Activated T-cell treated with anti-CD3 and anti-CD28 coated beads for 1 hour (primary cell): Measurements from ENCODE around the gene STT3B.
"Not testable (repeated sequence)": the region's sequence is repeated elsewhere in the genome, so short reads cannot be mapped to it uniquely, and the experiment has no call there.

Source experiments
- DNase-seq: peaks from one replicate; pipeline ENCODE4 v3.0.0-alpha.2; 2020; ENCODE audit warnings: low read depth

The STT3B gene

DNA sequence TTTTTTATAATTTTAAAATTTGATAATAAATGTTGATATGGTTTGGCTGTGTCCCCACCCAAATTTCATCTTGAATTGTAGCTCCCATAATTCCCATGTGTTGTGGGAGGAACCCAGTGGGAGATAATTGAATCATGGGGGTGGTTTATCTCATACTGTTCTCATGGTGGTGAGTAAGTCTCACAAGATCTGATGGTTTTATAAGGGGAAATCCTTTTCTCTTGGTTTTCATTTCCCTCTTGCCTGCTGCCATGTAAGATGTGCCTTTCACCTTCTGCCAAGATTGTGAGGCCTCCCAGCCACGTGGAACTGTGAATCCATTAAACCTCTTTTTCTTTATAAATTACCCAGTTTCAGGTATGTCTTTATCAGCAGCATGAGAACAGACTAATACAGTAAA is 72.6 kb downstream of the STT3B start:
- not testable (repeated sequence) for DNase-seq

DNA sequence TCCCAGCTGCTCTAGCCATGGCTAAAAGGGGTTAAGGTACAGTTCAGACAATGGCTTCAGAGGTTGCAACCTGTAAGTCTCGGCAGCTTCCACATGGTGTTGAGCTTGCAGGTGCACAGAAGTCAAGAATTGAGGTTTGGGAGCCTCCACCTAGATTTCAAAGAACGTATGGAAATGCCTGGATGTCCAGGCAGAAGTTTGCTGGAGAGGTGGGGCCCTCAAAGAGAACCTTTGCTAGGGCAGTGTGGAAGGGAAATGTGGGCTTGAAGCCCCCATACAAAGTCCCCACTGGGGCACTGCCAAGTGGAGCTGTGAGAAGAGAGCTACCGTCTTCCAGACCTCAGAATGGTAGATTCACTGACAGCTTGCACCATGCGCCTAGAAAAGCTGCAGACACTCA is 73.7 kb downstream of the STT3B start:
- no peak for DNase-seq

DNA sequence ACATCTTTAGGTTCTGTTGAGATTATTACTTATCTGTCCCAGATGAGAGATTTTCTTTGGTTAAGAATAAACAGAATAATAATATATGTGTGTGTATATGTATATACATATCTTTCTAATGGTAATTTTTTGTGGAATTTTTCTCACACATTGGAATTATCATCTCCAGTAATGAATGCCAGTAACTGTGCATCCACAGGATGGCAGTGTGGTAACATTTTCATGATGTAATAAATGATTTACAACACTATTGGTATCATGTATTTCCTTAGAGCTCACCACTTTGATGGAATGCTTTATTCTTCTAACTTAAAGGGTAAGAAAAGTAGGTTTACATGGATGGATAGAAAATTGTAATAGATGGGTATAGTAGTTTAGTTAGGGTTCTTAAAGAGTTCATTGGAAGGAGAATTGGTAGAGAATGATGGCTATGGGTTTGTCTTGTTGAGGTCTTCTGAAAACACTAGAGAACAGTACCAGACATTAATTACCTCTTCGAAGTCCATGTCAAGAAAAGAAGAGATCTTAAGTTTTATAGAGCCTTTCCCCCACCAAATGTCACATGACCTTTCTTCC is 78.1 kb downstream of the STT3B start:
- no peak for DNase-seq

DNA sequence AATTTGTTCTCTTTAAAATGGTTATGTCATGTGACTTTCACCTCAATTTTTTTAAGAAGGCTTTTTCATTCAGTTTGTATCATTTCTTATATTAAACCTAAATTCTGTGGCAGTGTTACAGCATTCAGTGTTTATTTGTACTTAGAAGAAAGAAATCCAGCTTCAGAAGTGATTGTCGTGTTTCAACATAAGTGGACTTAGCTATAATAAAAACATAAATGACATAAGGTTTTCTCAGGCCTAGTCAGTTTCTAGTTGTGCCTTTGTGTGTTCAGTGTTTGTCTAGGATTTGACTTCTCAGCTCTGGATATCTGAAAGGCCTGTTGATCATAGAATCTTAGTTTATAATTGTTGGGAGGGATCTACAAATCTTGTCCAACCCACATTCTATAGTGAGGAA is 80.5 kb downstream of the STT3B start:
- no peak for DNase-seq

DNA sequence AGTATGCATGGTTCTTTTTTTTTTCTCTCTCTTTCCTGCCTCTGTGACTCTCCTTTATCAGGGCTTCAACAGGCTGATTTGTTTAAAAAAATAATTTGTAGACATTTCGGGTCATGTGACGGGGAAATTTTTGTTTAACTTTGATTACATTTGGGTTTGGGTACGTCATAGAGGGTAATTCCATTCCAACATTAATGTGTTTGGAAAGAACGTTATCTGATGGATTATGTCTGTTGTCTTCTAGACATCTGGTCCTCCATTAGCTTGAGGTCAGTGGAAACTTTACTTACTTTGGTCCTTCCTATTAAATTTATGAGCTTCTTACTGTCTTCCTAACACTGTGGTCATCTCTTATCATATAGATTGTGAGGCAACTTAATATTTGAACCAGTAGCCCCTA is 80.9 kb downstream of the STT3B start:
- DNase-seq = no peak

DNA sequence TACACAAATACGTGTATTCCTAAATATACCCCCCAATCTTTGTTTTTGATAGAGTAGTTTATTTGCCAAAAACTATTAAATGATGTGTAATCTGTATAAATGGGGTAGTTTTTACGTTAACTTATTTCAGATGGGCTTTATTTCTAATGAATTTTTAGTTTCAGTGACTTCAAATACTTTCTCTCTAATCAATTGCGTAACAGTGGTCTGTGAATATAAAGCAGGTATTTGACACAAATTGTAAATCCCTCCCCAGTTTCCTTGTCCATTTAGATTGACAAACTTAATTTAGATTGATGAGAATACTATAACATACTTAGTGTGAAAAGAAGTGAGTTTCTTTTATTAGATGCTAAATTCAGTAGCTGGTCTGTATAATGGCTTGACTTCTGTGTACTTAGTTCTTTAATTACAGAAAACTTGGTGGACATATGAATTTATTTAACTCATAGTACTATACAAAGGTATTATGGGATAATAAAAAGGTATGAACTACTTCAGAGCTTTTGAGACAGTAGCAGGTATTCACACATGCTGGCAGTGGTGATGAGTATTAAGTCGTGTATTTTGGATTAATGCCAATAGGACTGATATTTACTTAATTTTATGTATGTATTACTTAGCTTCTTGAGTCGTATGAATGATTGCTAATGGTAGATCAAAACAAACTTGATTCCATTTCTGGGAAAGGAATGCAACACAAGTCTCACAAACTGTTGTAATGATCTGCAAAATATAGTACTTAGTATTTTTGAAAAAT is 81.6 kb downstream of the STT3B start:
- no peak for DNase-seq

DNA sequence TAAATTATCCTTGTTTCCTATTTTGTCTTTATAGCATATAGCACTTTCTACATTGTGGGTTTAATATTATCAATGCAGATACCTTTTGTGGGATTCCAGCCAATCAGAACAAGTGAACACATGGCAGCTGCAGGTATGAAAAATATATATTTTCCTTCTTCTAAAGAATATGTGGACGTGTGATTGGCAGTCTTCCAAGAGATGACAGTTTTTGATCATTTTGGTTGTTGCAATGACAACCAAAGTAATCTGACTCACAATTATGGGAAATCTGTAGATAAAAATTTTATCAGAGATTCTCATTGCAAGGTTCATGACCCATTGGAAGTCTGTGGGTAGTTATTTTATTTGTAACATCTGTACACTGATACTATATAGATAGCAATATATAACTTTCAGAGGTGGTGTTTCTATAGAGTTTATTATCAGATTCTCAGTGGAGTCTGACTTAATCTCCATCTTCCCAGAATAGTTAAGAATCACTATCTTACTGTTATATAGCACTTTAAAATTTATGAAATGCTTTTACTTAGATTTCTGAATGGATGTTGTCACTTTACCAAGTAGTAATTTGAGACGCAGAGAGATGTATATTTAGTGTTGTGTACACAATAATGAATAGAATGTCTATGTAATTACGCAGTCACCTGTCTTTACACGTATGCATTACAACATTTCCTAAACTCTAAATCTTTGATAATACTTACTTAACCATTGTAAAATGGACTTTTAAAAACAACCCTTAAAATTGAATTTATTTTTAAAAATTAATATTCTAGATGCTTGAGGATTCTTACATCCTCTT is 82.5 kb downstream of the STT3B start:
- DNase-seq = no peak

DNA sequence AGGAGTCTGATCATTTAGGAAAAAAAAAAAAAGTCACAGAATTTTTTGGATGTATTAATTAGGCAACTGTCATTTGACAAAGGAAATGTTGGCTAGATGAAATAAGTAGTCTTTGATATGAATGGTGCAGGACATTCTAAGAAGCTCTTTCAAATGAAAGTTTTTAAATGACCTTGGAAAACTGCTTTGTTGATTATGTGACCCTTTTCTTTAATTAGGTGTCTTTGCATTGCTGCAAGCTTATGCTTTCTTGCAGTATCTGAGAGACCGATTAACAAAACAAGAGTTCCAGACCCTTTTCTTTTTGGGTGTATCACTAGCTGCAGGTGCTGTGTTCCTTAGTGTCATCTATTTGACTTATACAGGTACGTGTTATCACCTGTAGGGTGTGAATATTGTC is 84.0 kb downstream of the STT3B start:
- DNase-seq = no peak

DNA sequence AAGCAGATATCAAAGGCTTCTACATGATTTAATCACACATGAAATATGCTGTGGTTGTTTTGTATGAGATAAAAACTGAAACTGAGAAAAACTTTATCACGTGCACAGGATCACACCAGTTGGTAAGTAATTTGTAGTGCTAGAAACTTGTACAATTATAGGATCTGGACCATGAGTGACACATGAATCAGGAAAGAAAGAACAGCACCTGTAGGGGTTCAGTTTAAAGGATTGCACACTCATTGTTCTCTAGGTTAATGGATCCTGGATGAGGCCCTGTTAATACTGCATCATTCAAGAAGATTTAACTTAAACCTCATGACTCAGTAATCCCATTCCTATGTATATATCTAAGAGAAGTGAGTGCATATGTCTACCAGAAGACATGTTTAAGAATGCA is 87.9 kb downstream of the STT3B start:
- DNase-seq = no peak

DNA sequence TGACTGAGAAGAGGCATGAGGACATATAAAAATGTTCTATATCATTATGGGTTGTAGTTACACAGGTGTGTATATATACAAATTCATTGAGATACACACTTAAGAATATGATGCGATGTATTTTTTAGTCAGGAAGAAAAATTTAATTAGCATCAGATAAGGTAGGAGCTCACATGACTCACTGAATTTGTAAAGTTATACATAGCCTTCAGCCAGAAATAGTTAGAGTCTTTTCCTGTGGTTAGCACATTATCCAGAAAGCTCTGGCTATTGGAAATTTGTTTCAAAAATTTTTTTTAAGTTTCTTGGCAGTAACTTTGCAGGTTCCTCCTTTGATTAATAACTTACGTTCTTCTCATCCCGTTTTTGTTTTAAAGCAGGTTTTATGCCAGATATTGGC is 88.6 kb downstream of the STT3B start:
- DNase-seq = no peak

DNA sequence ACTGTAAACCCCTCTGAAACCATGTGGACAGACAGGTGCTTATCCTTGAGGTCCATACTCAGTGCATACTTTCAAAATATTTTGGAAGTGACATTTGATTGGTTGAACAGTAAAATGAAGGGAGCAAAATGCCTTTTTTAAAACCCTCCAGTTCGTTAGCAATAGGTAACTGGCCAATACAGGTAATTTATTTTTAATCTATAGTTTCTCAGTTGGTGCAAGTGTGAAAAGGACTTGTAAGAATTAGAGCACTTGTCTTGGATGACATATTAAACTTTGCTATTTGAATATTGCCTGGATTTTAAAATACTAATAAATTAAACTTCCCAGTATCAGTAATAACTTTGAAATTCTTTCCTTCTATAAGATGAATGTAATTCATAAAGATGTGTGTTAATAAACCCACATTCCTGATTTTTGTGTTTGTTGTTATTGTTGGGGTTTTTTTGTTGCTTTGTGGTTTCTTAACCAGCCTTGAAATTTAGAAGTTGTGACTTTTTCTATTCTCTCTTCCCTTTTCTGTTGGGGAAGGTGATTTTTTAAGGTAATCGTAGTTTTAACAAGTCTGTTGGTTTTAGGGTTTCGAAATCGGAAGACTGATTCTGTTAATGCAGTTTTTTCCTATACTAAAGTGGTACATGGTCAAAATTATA is 90.0 kb downstream of the STT3B start:
- DNase-seq = no peak

DNA sequence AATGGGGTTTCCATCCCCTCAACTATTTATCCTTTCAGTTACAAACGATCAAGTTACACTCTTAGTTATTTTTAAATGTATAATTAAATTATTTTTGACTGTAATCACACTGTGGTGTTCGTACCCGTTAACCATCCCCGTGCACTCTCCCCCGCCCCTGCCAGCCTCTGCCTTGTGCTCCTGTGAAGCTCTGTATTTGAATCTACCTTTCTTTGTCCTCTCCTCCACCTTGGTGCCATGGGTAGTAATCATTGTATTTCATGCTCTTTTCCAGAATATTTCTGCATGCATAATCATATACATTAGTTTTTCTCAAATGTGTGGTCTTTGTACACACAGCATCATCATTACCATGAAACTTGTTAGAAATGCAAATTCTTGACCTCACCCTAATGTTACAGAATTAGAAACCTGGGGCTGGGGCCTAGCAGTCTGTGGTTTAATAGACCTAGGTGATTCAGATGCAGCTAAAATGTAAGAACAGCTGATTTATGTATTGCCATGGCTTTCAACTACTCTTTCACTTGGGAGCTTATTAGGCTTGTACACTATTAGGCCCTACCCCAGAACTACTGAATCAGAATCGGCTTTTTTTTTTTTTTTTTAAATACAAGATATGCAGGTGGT is 91.5 kb downstream of the STT3B start:
- DNase-seq = no peak

DNA sequence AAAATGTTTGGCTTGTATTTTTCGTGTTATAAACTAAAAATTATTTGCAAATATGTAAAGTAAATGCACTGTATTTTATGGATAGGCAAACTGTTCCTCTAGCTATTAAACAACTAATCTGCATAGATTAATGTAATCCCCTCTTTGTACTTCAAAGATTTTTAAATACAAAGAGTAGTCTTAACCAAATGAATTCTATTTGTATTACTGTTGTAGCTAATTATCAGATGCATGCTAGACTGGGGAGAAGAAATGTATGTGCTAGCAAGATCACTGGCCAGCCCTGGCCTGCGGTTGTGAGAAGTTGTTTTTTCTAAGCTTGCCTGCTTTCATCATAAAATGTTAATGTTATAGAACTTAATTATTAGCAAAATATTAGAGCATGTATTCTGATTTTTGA is 92.6 kb downstream of the STT3B start:
- no peak for DNase-seq

DNA sequence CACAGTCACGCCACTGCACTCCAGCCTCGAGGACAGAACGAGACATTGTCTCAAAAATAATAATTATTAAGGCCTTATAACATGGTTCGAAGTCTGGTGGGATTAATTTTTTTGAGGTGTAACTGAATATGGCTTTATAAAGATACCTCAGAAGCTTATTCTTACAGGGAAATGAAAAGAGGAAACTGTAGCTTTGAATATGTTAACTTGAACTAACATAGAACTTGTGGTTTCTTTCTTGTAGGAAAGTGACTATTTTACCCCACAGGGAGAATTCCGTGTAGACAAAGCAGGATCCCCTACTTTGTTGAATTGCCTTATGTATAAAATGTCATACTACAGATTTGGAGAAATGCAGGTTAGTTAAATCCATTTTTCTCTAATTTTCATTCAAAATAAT is 96.3 kb downstream of the STT3B start:
- DNase-seq = no peak

DNA sequence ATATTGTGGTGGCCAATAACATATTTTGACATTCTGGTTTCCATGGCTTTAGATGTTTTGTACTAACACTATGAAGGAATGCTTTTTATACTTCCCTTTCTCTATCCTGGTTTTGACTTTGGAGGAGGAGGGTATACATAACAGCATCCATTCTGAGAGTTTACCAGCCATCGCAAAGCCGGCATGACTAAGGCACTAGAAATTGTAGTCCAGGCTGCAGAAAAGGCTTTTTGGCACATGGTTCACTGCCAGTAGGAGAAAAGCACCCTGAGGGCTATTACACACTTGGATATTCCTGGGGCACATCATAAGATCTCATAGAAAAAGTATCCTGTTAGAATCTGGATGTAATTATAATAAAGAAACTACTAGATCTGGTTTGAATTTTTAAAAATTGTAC is 101.8 kb downstream of the STT3B start:
- no peak for DNase-seq

DNA sequence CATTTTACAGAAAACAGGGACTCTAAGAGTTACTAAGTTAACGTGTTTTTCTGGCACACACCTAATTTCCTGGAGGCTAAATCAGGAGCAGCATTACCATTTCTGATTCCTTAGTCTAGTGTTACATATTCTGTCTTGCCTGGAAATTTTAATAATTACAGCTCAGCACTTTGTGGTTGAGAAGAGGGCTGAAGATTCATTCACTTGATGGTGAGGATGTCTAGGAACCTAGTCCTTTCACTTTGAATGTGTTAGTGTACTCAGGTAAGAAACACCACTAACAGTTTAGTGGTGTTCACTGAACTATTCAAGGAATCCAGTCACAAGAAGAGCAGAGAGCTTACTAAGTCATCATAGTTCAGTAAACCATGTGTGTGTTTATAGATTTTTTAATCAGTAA is 102.8 kb downstream of the STT3B start:
- DNase-seq = no peak

DNA sequence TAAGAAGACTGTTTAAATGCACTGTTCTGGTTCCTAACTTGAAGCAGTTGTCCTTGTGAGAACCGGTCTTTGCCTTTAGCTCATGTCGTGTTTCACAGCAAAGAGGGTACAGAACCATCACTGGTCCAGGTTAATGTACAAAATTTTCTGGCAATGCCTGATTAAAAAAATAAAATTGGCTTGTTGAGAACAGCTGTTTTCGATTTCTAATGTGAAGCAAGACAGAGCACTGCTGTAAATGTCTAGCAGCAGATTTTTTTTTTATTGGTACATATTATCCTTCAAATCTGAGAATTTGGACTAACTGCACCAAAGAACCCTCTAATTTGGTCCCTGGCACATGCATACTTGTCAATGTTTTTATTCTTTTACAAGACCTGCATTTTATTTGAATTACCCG is 103.3 kb downstream of the STT3B start:
- DNase-seq = no peak

DNA sequence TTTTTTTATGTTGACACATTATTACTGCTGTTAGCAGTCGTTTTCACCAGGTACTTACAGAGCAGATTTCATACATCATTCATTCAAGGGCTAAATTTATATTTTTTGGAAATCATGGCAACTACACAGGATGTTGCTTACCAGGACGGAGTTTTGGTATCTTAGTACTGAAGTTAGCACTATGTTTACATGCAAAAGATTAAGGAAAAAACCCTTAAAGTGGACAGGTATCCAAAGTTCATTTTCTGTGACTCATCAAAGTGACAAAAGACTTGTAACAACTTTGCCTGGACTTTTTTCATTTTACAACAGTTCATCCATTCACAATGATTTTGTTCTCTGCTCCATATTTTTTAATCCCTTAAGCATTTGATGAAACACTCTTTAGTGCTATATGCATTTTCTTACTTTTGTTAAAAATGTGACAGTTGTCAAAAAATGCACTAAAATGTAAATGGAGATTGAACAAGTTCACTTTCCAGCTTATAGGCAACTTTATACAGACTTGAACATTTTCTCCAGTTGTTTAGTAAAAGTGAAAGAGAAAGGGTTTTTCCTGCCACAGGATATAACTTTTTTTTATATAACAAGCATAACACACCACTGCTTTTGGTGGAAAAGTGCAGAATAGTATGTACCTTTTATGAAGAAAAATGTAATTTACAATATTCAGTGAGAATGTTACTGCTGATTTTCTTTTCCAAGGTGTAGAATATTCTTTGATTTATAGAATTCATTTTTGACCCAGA is 104.1 kb downstream of the STT3B start:
- no peak for DNase-seq

DNA sequence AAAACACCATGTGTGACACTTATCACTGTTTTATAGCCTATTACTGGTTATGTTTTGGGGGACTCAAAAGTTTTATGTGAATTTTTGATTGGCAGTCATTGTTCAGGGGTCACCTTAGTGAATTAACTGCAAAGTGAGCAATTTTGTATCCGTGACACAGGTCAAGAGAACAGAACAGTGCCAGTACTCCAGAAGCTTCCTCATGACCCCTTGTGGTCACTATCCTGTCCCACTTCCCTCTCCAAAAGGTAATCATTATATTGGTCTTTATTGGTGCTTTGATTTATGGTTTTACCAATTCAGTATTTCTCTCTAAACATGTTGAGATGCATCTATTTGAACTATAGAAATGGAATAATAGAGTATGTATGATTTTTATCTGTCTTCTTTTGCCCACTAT is 107.1 kb downstream of the STT3B start:
- no peak for DNase-seq

DNA sequence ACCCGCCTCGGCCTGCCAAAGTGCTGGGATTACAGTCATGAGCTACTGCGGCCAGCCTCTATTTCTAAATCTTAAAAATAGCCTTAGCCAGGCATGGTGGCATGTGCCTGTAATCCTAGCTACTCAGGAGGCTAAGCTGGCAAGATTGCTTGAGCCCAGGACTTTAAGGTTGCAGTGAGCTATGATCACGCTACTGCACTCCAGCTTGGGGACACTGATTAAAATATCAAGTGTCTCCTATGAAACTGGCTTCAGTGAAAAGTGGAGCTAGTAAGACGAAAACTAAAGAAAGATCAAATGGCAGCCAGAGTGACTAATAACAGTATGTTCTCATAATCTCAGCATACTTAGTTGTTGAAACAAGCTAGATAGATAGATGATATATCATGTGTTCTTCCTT is 112.5 kb downstream of the STT3B start:
- DNase-seq = no peak

DNA sequence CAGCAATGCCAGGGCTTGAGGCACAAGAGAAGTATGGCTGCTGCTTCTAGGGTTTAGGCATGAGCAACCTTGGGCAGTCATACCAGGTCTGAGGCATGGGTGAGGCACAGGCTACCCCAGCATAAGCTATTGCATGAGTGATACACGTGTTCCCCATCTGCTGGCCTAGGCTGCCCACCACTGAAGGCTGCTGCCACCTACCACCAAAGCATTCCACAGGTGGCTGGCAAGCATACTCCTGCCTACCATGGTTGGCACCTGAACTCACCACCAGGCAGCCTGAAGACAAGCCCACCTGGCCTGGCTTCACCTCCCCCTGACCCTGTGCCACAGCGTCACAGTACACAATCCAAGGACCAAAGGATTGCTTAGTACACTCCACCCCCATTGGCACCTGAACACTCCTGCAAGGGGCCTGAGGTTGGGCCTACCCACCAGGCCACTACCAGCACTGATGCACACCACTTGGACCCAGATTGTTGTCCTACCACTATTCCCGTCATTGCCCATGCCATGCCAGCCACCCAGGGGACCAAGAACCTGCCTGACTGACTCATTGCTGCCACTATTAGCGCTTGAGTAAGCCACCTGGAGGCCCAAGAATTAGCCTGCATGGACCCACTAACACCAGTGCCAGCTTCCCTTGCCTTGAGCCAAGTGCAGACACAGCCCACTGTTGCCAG is 115.7 kb downstream of the STT3B start:
- no peak for DNase-seq
